GM12873 (cell line): ENCODE data around the gene RAB1B.

Experiments
- CTCF ChIP-seq: IDR thresholded peaks from 2 replicates; pipeline ENCODE4 v1.5.1; 2012; ENCODE audit warnings: low read depth, mild to moderate bottlenecking, moderate library complexity, low read length, control low read depth; ENCODE audit not compliant: insufficient read depth; ENCODE audit errors: missing control alignments

The RAB1B gene

DNA sequence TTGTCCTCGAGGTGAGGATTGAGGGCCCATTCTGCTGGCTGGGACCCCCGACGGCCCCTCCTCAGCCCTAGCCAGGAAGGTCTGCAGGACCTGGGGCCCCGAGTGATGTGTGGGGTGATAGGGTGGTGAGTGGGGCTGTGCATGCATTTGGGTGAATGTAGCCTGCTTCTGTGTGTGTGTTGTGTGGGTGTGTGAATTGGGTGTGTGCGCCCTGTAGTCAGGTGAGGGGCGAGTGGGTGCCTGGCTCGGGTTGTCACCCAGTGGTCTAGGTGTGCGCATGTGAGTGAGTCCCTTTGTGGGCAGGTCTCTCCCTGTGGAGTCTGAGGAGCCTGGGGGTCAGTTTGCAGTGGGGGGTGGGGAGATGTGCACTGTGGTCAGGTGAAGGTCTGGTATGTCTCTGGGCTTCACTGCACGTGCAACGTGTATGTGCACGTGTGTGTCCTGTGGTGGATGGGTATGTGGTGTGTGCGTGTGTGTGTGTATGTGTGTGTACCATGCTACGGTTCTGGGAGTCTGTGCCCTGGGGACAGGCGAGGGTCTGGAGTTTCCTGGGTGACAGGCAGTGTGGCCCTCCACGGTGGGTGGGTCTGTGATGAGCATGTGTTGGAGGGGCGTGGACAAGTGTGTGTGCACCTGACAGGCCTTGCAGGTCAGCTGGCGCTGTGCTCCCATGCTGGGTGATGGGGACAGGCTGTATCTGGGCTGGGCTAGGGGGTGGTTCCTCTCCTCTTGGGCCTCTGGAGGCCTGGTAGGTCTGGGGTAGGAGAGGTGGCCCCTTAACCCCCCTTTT is 24.3 kb downstream of the RAB1B start:
- TF ChIP-seq CTCF: no peak

DNA sequence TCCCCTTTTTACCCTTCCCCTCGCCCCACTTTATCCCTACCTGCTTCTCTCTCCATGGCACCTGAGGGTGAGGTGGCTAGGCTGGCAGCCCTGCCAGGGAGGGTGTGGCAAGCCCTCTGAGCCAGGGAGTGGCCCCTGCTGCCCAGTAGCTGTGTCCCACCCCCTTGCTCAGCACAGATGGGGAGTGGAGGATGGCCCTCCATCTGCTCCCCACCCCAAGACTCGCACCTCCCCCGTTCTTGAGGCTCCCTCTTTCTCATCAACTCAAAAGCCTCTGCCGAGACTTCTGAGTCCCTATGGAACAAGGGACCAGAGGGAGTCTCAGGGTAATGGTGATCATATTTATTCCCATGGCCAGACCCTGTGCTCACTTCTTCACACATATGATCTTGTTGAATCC is 24.9 kb downstream of the RAB1B start:
- no peak for TF ChIP-seq CTCF

- no peak for TF ChIP-seq CTCF
These were observed 25.6 kb downstream of the RAB1B start for GRCh38 chr11:66293777-66294625.

GRCh38 chr11:66294626-66295620 is 26.5 kb downstream of the RAB1B start:
- no peak for TF ChIP-seq CTCF

- TF ChIP-seq CTCF: no peak
These were observed 29.2 kb downstream of the RAB1B start for GRCh38 chr11:66297610-66298009.

- TF ChIP-seq CTCF: no peak
These were observed 30.7 kb downstream of the RAB1B start for GRCh38 chr11:66299186-66299585.

DNA sequence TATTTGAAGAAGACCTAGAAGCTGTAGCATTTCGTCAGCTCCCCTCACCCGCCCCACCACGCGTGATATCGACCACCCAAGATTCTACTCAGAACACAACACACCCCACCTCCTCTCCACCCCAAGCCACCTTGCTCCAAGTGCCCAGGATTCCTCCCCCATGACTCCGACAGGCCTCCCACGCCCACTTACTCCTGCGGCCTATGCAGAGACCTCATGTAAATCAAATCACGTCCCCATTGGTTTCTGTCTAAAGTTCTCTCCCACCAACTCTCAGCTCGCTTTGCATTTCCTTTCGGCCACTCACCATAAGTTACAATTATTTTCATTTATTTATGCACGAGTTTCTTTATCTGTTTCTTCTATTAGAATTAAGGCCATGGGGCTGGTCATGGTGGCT is 34.2 kb downstream of the RAB1B start:
- TF ChIP-seq CTCF: no peak
